ENCODE results near the gene TMEM8B.

- TF ChIP-seq, protein P1, sequence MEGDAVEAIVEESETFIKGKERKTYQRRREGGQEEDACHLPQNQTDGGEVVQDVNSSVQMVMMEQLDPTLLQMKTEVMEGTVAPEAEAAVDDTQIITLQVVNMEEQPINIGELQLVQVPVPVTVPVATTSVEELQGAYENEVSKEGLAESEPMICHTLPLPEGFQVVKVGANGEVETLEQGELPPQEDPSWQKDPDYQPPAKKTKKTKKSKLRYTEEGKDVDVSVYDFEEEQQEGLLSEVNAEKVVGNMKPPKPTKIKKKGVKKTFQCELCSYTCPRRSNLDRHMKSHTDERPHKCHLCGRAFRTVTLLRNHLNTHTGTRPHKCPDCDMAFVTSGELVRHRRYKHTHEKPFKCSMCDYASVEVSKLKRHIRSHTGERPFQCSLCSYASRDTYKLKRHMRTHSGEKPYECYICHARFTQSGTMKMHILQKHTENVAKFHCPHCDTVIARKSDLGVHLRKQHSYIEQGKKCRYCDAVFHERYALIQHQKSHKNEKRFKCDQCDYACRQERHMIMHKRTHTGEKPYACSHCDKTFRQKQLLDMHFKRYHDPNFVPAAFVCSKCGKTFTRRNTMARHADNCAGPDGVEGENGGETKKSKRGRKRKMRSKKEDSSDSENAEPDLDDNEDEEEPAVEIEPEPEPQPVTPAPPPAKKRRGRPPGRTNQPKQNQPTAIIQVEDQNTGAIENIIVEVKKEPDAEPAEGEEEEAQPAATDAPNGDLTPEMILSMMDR (conservative IDR thresholded peaks at IDR 0.05 in 1 of 2, IDR thresholded peaks at IDR 0.05 in 1 of 2; ENCODE audit: extremely low read depth in 1 of 2, insufficient read depth in 1 of 2, low read depth in 1 of 2, low read length in 2 of 2): no peak
- TF ChIP-seq EZH2 (IDR thresholded peaks at IDR 0.05; ENCODE audit: borderline replicate concordance, low read length): no peak
These were observed 27.9 kb downstream of the TMEM8B start for GRCh38 chr9:35856882-35857281.
